Calu3 (cell line): Measurements from ENCODE around the gene ELF1. TPM values are rescaled to one million over a fixed set of nuclear protein-coding genes. Genes with fewer than 3 reads are reported as not detected.

Experiments
- BruUV-seq: library from RNA; stranded (reverse); fragments of 400-500 nt; replicated peaks from 2 replicates; lab custom pipeline; 2021; lab: Mats Ljungman, UMichigan
- CTCF ChIA-PET: fragments of 300-600 bp; sonication (Branson Sonifier 250); formaldehyde crosslinking; loops from one replicate; lab custom pipeline; 2022; ENCODE audit warnings: antibody characterized with exemption; lab: Charles Lee
- DNase-seq: peaks from one replicate; pipeline ENCODE4 v3.0.0; 2022
- H3K27ac Mint-ChIP-seq: one replicate; pipeline ENCODE4 v1.8.0; 2022; ENCODE audit warnings: mixed read lengths; ENCODE audit not compliant: unreplicated experiment
- H3K27me3 Mint-ChIP-seq: one replicate; pipeline ENCODE4 v1.8.0; 2022; ENCODE audit warnings: mixed read lengths; ENCODE audit not compliant: unreplicated experiment
- H3K36me3 Mint-ChIP-seq: one replicate; pipeline ENCODE4 v1.8.0; 2022; ENCODE audit warnings: mild to moderate bottlenecking, moderate library complexity, mixed read lengths; ENCODE audit not compliant: insufficient read depth, unreplicated experiment
- H3K4me1 Mint-ChIP-seq: one replicate; pipeline ENCODE4 v1.8.0; 2022; ENCODE audit warnings: mild to moderate bottlenecking, low read depth, mixed read lengths; ENCODE audit not compliant: unreplicated experiment
- H3K4me3 Mint-ChIP-seq: one replicate; pipeline ENCODE4 v1.8.0; 2022; ENCODE audit warnings: mild to moderate bottlenecking, low read depth, moderate library complexity, mixed read lengths; ENCODE audit not compliant: unreplicated experiment
- H3K9me3 Mint-ChIP-seq: one replicate; pipeline ENCODE4 v1.8.0; 2022; ENCODE audit warnings: low read depth, mixed read lengths; ENCODE audit not compliant: unreplicated experiment
- CTCF ChIP-seq: fragments of 200-600 bp; IDR thresholded peaks from one replicate; pipeline ENCODE4 v1.8.0; 2022; ENCODE audit warnings: antibody characterized with exemption; ENCODE audit not compliant: unreplicated experiment
- intact Hi-C: fragments of 100-400 bp; cut with micrococcal nuclease; formaldehyde crosslinking; loops from one replicate; pipeline ENCODE4 v1.10.0; 2022; ENCODE audit not compliant: unreplicated experiment
- total RNA-seq: library from RNA; stranded (reverse); gene quantifications from 2 replicates; pipeline ENCODE4 v1.2.3, GENCODE V29; 2022

Gene ELF1
- total RNA-seq, 1 experiment from 2014 or later = 63.5 TPM

- Mint-ChIP-seq H3K36me3 (peaks cover 13% of the 10 kb centered on the region), H3K27me3 (no peaks in the 10 kb centered on the region), H3K27ac (peak overlapping the region; percentile 58), H3K9me3 (no peaks in the 10 kb centered on the region), H3K4me1 (peaks cover 35% of the 10 kb centered on the region), H3K4me3 (peak overlapping the region; percentile 17)
- intact Hi-C loops = no loop called here
- BruUV-seq = no TSS peak
- CTCF ChIA-PET = interaction anchor here (0.6 kb wide), 2 partner anchors 39 to 768 kb away, joined by 3 to 4 read pairs; no protein-coding TSS in a partner anchor
- DNase-seq = no peak
- TF ChIP-seq CTCF = no peak
Measured at GRCh38 chr13:40969169-40969901, 49.8 kb downstream of the ELF1 start.

DNA sequence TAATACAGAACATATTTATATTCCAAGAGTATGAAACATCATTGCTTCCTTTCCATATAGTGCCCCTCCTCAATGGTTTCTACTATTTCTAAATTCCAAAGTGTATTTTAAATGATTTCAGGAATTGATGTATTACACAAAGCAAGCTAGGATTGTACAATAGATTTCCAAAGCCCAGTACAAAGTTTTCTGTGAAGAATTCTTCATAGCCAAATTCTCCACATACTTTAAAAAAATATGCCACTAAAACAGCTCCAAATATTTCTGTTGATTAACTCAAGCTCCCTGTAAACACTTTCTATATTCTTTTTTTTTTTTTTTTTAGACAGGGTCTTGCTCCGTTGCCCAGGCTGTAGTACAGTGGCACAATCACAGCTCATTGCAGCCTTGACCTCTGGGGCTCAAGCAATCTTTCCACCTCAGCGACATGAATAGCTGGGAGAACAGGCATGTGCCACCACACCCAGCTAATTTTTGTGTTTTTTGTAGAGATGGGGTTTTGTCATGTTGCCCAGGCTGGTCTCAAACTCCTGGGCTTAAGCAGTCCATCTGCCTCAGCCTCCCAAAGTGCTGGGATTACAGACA, 50.6 kb downstream of the ELF1 start:
- CTCF ChIA-PET = interaction anchor here (0.6 to 0.7 kb wide), 4 partner anchors 40 to 769 kb away, joined by 3 to 6 read pairs (median 4); no protein-coding TSS in a partner anchor
- intact Hi-C loops = no loop called here
- Mint-ChIP-seq H3K27ac (no peak overlapping the region), H3K27me3 (no peaks in the 10 kb centered on the region), H3K4me1 (peaks cover 37% of the 10 kb centered on the region), H3K4me3 (no peak overlapping the region), H3K36me3 (peaks cover 13% of the 10 kb centered on the region), H3K9me3 (no peaks in the 10 kb centered on the region)
- TF ChIP-seq CTCF = no peak
- DNase-seq = no peak
- BruUV-seq = no TSS peak

GRCh38 chr13:40966298-40966697, 52.8 kb downstream of the ELF1 start:
- Mint-ChIP-seq H3K36me3 (peaks cover 21% of the 10 kb centered on the region), H3K4me3 (no peak overlapping the region), H3K27ac (no peak overlapping the region), H3K4me1 (peaks cover 34% of the 10 kb centered on the region), H3K27me3 (no peaks in the 10 kb centered on the region), H3K9me3 (no peaks in the 10 kb centered on the region)
- intact Hi-C loops = no loop called here
- BruUV-seq = no TSS peak
- CTCF ChIA-PET = no interaction called here
- TF ChIP-seq CTCF = no peak
- no peak for DNase-seq

DNA sequence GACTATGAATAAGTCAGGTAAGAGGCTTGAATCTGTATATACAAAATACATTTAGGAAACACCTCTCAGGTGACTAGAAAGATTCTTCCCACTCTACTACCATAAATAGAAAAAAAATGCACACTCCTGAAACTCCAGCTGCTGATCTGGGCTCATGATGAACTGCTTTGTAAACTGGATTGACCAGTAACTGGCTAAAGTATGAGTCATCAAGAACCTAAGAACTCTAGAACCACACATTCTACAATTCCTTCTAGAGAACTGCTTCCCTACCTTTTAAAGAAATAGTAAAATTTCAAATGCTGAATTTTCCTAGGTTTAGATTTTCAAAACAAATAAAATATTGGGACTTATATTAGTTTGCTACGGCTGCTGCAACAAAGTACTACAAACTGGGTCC, 55.2 kb downstream of the ELF1 start:
- intact Hi-C loops = no loop called here
- peaks cover 21% of the 10 kb centered on the region for H3K4me1 Mint-ChIP-seq
- no peak for DNase-seq
- no peaks in the 10 kb centered on the region for H3K27me3 Mint-ChIP-seq
- H3K36me3 Mint-ChIP-seq = peaks cover 19% of the 10 kb centered on the region
- no peak for TF ChIP-seq CTCF
- H3K27ac Mint-ChIP-seq = peak overlapping the region; percentile 47
- CTCF ChIA-PET = no interaction called here
- H3K4me3 Mint-ChIP-seq = no peak overlapping the region
- H3K9me3 Mint-ChIP-seq = no peaks in the 10 kb centered on the region
- BruUV-seq = no TSS peak
